Neural progenitor cell (in vitro differentiated cells): ENCODE measurements around the gene SLC9C2.
"Not testable (repeated sequence)": the region's sequence is repeated elsewhere in the genome, so short reads cannot be mapped to it uniquely, and the experiment has no call there.

ENCODE experiments used
- CTCF ChIP-seq: fragments of 200-600 bp; sonication (generic); IDR thresholded peaks from 2 replicates; pipeline ENCODE4 v1.5.1; 2017; ENCODE audit warnings: antibody characterized with exemption, mild to moderate bottlenecking
- EZH2phosphoT487 ChIP-seq: fragments of 200-600 bp; sonication (generic); IDR thresholded peaks from 2 replicates; pipeline ENCODE4 v1.6.1; 2017; ENCODE audit warnings: antibody characterized with exemption

GRCh38 chr1:173474780-173475421, 128.0 kb downstream of the SLC9C2 start:
- TF ChIP-seq CTCF, EZH2phosphoT487: not testable (repeated sequence)
